OCI-LY3 (cell line): ENCODE results near the gene CFAP69.

Source experiments
- H2AFZ ChIP-seq: fragments of 200-600, 300-600 bp; shearing (Covaris generic); 2 replicates; pipeline ENCODE4 v1.6.0; 2014; ENCODE audit warnings: antibody characterized with exemption, low read depth, low read length
- H3K27ac ChIP-seq: fragments of 200-600, 300-600 bp; sonication (generic); 2 replicates; pipeline ENCODE4 v1.5.1; 2014; ENCODE audit warnings: mild to moderate bottlenecking, low read length, moderate library complexity, mixed read lengths
- H3K27me3 ChIP-seq: fragments of 200-600, 300-600 bp; sonication (generic); 2 replicates; pipeline ENCODE4 v1.6.1; 2014; ENCODE audit warnings: low read depth, low read length, mixed read lengths
- H3K36me3 ChIP-seq: fragments of 200-600, 300-600 bp; sonication (generic); replicated peaks from 2 replicates; pipeline ENCODE3; 2014; ENCODE audit warnings: low read depth, low read length, mixed read lengths
- H3K4me1 ChIP-seq: fragments of 300-600, 200-600 bp; sonication (generic); 2 replicates; pipeline ENCODE4 v1.6.1; 2014; ENCODE audit warnings: low read length, mixed read lengths
- H3K4me2 ChIP-seq: fragments of 200-600, 300-600 bp; sonication (generic); 2 replicates; pipeline ENCODE4 v1.6.1; 2014; ENCODE audit warnings: low read length, mixed read lengths
- H3K4me3 ChIP-seq: fragments of 300-600, 200-600 bp; sonication (generic); 2 replicates; pipeline ENCODE4 v1.5.1; 2014; ENCODE audit warnings: antibody characterized with exemption, mild to moderate bottlenecking, low read length, moderate library complexity
- H3K79me2 ChIP-seq: fragments of 300-600, 200-600 bp; shearing (Covaris generic); 2 replicates; pipeline ENCODE4 v1.6.1; 2014; ENCODE audit warnings: mild to moderate bottlenecking, low read length, mixed read lengths
- H3K9ac ChIP-seq: fragments of 300-600, 200-600 bp; shearing (Covaris generic); 2 replicates; pipeline ENCODE4 v1.6.0; 2014; ENCODE audit warnings: mild to moderate bottlenecking, low read length, moderate library complexity
- H3K9me3 ChIP-seq: fragments of 200-600, 300-600 bp; shearing (Covaris generic); 2 replicates; pipeline ENCODE4 v1.6.1; 2014; ENCODE audit warnings: low read length, mixed read lengths; ENCODE audit not compliant: insufficient read depth
- H4K20me1 ChIP-seq: fragments of 200-600, 300-600 bp; sonication (generic); 2 replicates; pipeline ENCODE4 v1.6.1; 2016; ENCODE audit warnings: low read length, mixed read lengths; ENCODE audit not compliant: insufficient read depth
- CTCF ChIP-seq: fragments of 200-600, 300-600 bp; sonication (generic); IDR thresholded peaks from 2 replicates; pipeline ENCODE4 v1.5.1; 2014; ENCODE audit warnings: antibody characterized with exemption, low read length, low read depth
- EZH2phosphoT487 ChIP-seq: fragments of 200-600 bp; shearing (Covaris generic); IDR thresholded peaks from 2 replicates; pipeline ENCODE4 v1.6.1; 2018; ENCODE audit warnings: antibody characterized with exemption, mixed run types, low read depth

Gene CFAP69

GRCh38 chr7:90272242-90272641 lies 27.3 kb downstream of the CFAP69 start:
- no peak overlapping the region for H3K4me2 ChIP-seq
- H3K4me1 ChIP-seq, result no peaks in the 10 kb centered on the region
- no peaks in the 10 kb centered on the region for H3K27me3 ChIP-seq
- TF ChIP-seq EZH2phosphoT487 (no peak), CTCF (no peak)
- no peaks in the 10 kb centered on the region for H3K36me3 ChIP-seq
- no peak overlapping the region for H2AFZ ChIP-seq
- H3K9me3 ChIP-seq, result no peaks in the 10 kb centered on the region
- no peak overlapping the region for H3K9ac ChIP-seq
- no peaks in the 10 kb centered on the region for H3K79me2 ChIP-seq
- H3K27ac ChIP-seq, result no peak overlapping the region
- no peaks in the 10 kb centered on the region for H4K20me1 ChIP-seq
- no peak overlapping the region for H3K4me3 ChIP-seq

DNA sequence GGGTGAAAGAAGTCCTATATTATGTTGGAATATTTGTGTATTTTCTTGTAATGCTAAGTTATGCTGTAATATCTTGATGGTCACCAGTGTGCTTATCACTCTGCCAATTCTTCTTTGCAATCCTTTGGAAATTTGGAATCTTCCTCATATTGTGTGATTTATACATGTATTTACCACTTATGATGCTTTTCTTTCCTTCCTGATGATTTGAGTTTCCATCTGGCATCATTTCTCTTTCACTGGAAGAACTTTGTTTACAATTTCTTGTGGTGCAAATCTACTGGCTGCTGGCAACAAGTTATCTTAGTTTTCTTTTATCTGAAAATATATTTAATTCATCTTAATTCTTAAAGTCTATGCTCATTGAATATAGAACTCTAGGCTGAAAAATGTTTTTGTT lies 29.2 kb downstream of the CFAP69 start:
- H4K20me1 ChIP-seq, result no peaks in the 10 kb centered on the region
- H3K27ac ChIP-seq, result no peak overlapping the region
- no peak overlapping the region for H2AFZ ChIP-seq
- no peak overlapping the region for H3K4me3 ChIP-seq
- H3K4me2 ChIP-seq, result no peak overlapping the region
- no peaks in the 10 kb centered on the region for H3K79me2 ChIP-seq
- H3K36me3 ChIP-seq, result no peaks in the 10 kb centered on the region
- H3K9ac ChIP-seq, result no peak overlapping the region
- TF ChIP-seq CTCF (no peak), EZH2phosphoT487 (no peak)
- no peaks in the 10 kb centered on the region for H3K4me1 ChIP-seq
- H3K9me3 ChIP-seq, result no peaks in the 10 kb centered on the region
- H3K27me3 ChIP-seq, result no peaks in the 10 kb centered on the region

DNA sequence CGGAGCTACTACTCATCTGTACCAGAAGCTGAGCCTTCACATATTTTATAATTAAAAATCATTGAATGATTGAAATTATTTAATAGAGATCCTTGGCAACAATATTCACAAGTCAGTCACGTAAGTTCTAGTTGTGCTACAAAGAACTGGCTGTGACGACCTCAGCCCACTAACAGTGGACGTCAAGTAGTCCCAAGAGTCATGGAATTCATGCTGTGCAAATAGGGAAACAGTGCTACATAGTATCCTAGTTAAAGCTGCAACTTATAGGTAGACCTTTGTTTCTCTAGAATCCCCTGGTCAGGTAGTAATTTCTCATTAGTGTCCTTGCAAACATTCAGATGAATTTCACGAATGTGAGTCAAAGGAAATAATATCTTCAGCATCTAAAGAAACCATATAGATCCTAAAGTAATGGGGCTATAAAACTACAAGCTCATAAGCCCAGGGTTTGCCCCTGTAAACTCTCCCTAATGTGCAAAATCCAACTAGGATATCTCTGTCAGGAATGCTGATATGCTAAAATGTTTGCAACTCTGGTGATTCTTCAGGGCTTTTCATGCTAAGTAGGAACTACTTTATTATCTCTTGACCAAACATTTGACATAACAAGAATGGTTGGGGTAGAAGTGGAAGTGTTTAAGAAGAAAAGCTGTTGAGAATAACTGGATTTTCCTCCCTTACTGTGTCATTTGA lies 31.2 kb downstream of the CFAP69 start:
- H2AFZ ChIP-seq, result no peak overlapping the region
- H4K20me1 ChIP-seq, result no peaks in the 10 kb centered on the region
- no peak overlapping the region for H3K27ac ChIP-seq
- no peak overlapping the region for H3K9ac ChIP-seq
- H3K36me3 ChIP-seq, result no peaks in the 10 kb centered on the region
- H3K4me2 ChIP-seq, result no peak overlapping the region
- H3K4me1 ChIP-seq, result no peaks in the 10 kb centered on the region
- H3K9me3 ChIP-seq, result no peaks in the 10 kb centered on the region
- no peak overlapping the region for H3K4me3 ChIP-seq
- TF ChIP-seq EZH2phosphoT487, result no peak
- no peak for TF ChIP-seq CTCF
- H3K79me2 ChIP-seq, result no peaks in the 10 kb centered on the region
- H3K27me3 ChIP-seq, result no peaks in the 10 kb centered on the region

- Histone ChIP-seq H3K4me1 (no peaks in the 10 kb centered on the region), H4K20me1 (no peaks in the 10 kb centered on the region), H3K27me3 (no peaks in the 10 kb centered on the region), H3K9me3 (no peaks in the 10 kb centered on the region), H3K9ac (no peak overlapping the region), H3K4me3 (no peak overlapping the region), H3K4me2 (no peak overlapping the region), H3K27ac (no peak overlapping the region), H3K79me2 (no peaks in the 10 kb centered on the region), H2AFZ (no peak overlapping the region), H3K36me3 (peaks cover 3% of the 10 kb centered on the region)
- no peak for TF ChIP-seq CTCF
- TF ChIP-seq EZH2phosphoT487, result no peak
Measured at GRCh38 chr7:90288154-90288553, 43.2 kb downstream of the CFAP69 start.
